Glutamatergic neuron (in vitro differentiated cells): ENCODE measurements around the gene N4BP3. TPM values are rescaled to one million over a fixed set of nuclear protein-coding genes. Genes with fewer than 3 reads are reported as not detected.

Source experiments
- DNase-seq: peaks from one replicate; pipeline ENCODE4 v3.0.0; 2022
- H3K27ac Mint-ChIP-seq: one replicate; pipeline ENCODE4 v1.8.0; 2020; ENCODE audit warnings: mild to moderate bottlenecking, mixed read lengths, inconsistent platforms; ENCODE audit not compliant: unreplicated experiment
- H3K27me3 Mint-ChIP-seq: one replicate; pipeline ENCODE4 v1.8.0; 2020; ENCODE audit warnings: mild to moderate bottlenecking, moderate library complexity, mixed read lengths, inconsistent platforms; ENCODE audit not compliant: unreplicated experiment
- H3K36me3 Mint-ChIP-seq: one replicate; pipeline ENCODE4 v1.8.0; 2020; ENCODE audit warnings: mild to moderate bottlenecking, mixed read lengths, inconsistent platforms; ENCODE audit not compliant: unreplicated experiment
- H3K4me1 Mint-ChIP-seq: one replicate; pipeline ENCODE4 v1.8.0; 2020; ENCODE audit warnings: mild to moderate bottlenecking, low read depth, mixed read lengths, inconsistent platforms; ENCODE audit not compliant: unreplicated experiment
- H3K4me3 Mint-ChIP-seq: one replicate; pipeline ENCODE4 v1.8.0; 2020; ENCODE audit warnings: mild to moderate bottlenecking, mixed read lengths, inconsistent platforms; ENCODE audit not compliant: unreplicated experiment
- H3K9me3 Mint-ChIP-seq: one replicate; pipeline ENCODE4 v1.8.0; 2020; ENCODE audit warnings: mild to moderate bottlenecking, moderate library complexity, mixed read lengths, inconsistent platforms; ENCODE audit not compliant: unreplicated experiment
- CTCF ChIP-seq: fragments of 200-600 bp; sonication (generic); IDR thresholded peaks from one replicate; pipeline ENCODE4 v1.5.0; 2021; ENCODE audit not compliant: partially characterized antibody, unreplicated experiment
- total RNA-seq: library from RNA; stranded (reverse); fragmentation: NEBNext Ultra II Directional; extraction: Animal tissue kit (Norgen Biotek cat#: 25700); gene quantifications from one replicate; pipeline ENCODE4 v1.2.1, GENCODE V29; 2021; ENCODE audit not compliant: unreplicated experiment

The N4BP3 gene
- total RNA-seq, 1 donor from 2014 or later: 2.2 TPM

GRCh38 chr5:178108446-178108845 is 4.9 kb upstream of the N4BP3 start:
- Mint-ChIP-seq H3K27ac (no peak overlapping the region), H3K4me1 (peaks cover 5% of the 10 kb centered on the region), H3K27me3 (peaks cover 13% of the 10 kb centered on the region), H3K36me3 (no peaks in the 10 kb centered on the region), H3K9me3 (peaks cover 7% of the 10 kb centered on the region), H3K4me3 (no peak overlapping the region)
- DNase-seq: no peak
- no peak for TF ChIP-seq CTCF

GRCh38 chr5:178108966-178109365 is 4.4 kb upstream of the N4BP3 start:
- Mint-ChIP-seq H3K4me3 (no peak overlapping the region), H3K27me3 (peaks cover 13% of the 10 kb centered on the region), H3K36me3 (no peaks in the 10 kb centered on the region)

GRCh38 chr5:178110511-178110910 is 2.8 kb upstream of the N4BP3 start:
- H3K27me3 Mint-ChIP-seq: peaks cover 16% of the 10 kb centered on the region
- H3K36me3 Mint-ChIP-seq: no peaks in the 10 kb centered on the region
- no peak for DNase-seq
- peak overlapping the region; percentile 12 for H3K4me3 Mint-ChIP-seq
- no peak for TF ChIP-seq CTCF
- peaks cover 7% of the 10 kb centered on the region for H3K9me3 Mint-ChIP-seq
- peaks cover 9% of the 10 kb centered on the region for H3K4me1 Mint-ChIP-seq
- H3K27ac Mint-ChIP-seq: no peak overlapping the region

More at GRCh38 chr5:178108966-178109365, 4.4 kb upstream of the N4BP3 start:
- H3K4me1 Mint-ChIP-seq: peaks cover 5% of the 10 kb centered on the region
- no peak for TF ChIP-seq CTCF
- no peak for DNase-seq
- H3K9me3 Mint-ChIP-seq: peaks cover 7% of the 10 kb centered on the region
- no peak overlapping the region for H3K27ac Mint-ChIP-seq

- Mint-ChIP-seq H3K27me3 (peaks cover 18% of the 10 kb centered on the region), H3K9me3 (peaks cover 9% of the 10 kb centered on the region), H3K27ac (no peak overlapping the region), H3K36me3 (no peaks in the 10 kb centered on the region), H3K4me3 (no peak overlapping the region), H3K4me1 (peaks cover 12% of the 10 kb centered on the region)
- TF ChIP-seq CTCF: no peak
- no peak for DNase-seq
Measured at GRCh38 chr5:178111925-178112324, 1.4 kb upstream of the N4BP3 start.

GRCh38 chr5:178112545-178112944 is 787 bp upstream of the N4BP3 start:
- H3K9me3 Mint-ChIP-seq: peaks cover 11% of the 10 kb centered on the region
- peak overlapping the region; percentile 22 for H3K27ac Mint-ChIP-seq
- H3K4me3 Mint-ChIP-seq: peak overlapping the region; percentile 93
- H3K36me3 Mint-ChIP-seq: no peaks in the 10 kb centered on the region
- peaks cover 18% of the 10 kb centered on the region for H3K27me3 Mint-ChIP-seq
- no peak for TF ChIP-seq CTCF
- no peak for DNase-seq
- peaks cover 12% of the 10 kb centered on the region for H3K4me1 Mint-ChIP-seq
